Measurements from ENCODE around the gene CREB3.

Gene CREB3

GRCh38 chr9:35763181-35763580, 30.7 kb downstream of the CREB3 start:
- no peak for ATAC-seq (ENCODE audit: low read depth)
- H3K27ac ChIP-seq (ENCODE audit: poor library complexity, severe bottlenecking): no peak overlapping the region

GRCh38 chr9:35763803-35764202, 31.3 kb downstream of the CREB3 start:
- no peak for ATAC-seq (ENCODE audit: low read depth)
- Histone ChIP-seq H3K27me3 (ENCODE audit: insufficient read depth, poor library complexity, severe bottlenecking) (no peaks in the 10 kb centered on the region), H3K36me3 (ENCODE audit: low read depth) (no peaks in the 10 kb centered on the region), H3K9me3 (ENCODE audit: severe bottlenecking) (no peaks in the 10 kb centered on the region), H3K4me1 (ENCODE audit: insufficient read depth, poor library complexity, severe bottlenecking) (peaks cover 7% of the 10 kb centered on the region), H3K27ac (ENCODE audit: poor library complexity, severe bottlenecking) (no peak overlapping the region), H3K4me3 (ENCODE audit: severe bottlenecking) (no peak overlapping the region)
- TF ChIP-seq CTCF (IDR thresholded peaks at IDR 0.05; ENCODE audit: poor library complexity, severe bottlenecking): no peak
- no peak for DNase-seq (ENCODE audit: low spot score)

More at GRCh38 chr9:35763181-35763580, 30.7 kb downstream of the CREB3 start:
- Histone ChIP-seq H3K36me3 (ENCODE audit: low read depth) (no peaks in the 10 kb centered on the region), H3K4me1 (ENCODE audit: insufficient read depth, poor library complexity, severe bottlenecking) (peaks cover 13% of the 10 kb centered on the region), H3K9me3 (ENCODE audit: severe bottlenecking) (no peaks in the 10 kb centered on the region), H3K27me3 (ENCODE audit: insufficient read depth, poor library complexity, severe bottlenecking) (no peaks in the 10 kb centered on the region), H3K4me3 (ENCODE audit: severe bottlenecking) (no peak overlapping the region)
- no peak for DNase-seq (ENCODE audit: low spot score)
- no peak for TF ChIP-seq CTCF (IDR thresholded peaks at IDR 0.05; ENCODE audit: poor library complexity, severe bottlenecking)

DNA sequence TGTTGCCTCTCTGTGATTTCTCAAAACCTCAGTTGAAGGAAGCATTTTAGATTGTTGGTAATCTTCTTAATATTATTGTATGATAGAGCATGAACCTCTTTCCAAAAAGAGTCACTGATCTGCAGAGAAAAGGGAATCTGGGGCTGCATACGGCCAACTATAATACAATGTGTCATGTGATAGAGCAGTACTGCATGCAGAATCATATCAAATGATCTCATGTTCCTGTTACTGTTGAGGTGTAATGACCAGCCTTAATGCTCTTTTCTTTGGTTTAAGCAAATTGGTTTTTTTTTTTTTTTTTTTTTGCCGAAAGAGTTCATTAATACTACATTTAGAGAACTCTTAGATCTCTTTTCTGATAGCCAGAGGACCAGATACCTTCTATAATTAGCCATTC, 34.5 kb downstream of the CREB3 start:
- Histone ChIP-seq H3K36me3 (ENCODE audit: low read depth) (no peaks in the 10 kb centered on the region), H3K27me3 (ENCODE audit: insufficient read depth, poor library complexity, severe bottlenecking) (no peaks in the 10 kb centered on the region), H3K4me3 (ENCODE audit: severe bottlenecking) (no peak overlapping the region), H3K4me1 (ENCODE audit: insufficient read depth, poor library complexity, severe bottlenecking) (peaks cover 11% of the 10 kb centered on the region), H3K9me3 (ENCODE audit: severe bottlenecking) (no peaks in the 10 kb centered on the region), H3K27ac (ENCODE audit: poor library complexity, severe bottlenecking) (no peak overlapping the region)
- TF ChIP-seq CTCF (IDR thresholded peaks at IDR 0.05; ENCODE audit: poor library complexity, severe bottlenecking): no peak
- no peak for ATAC-seq (ENCODE audit: low read depth)
- DNase-seq (ENCODE audit: low spot score): no peak

GRCh38 chr9:35767458-35767857, 35.0 kb downstream of the CREB3 start:
- H3K27ac ChIP-seq (ENCODE audit: poor library complexity, severe bottlenecking): no peak overlapping the region
- no peaks in the 10 kb centered on the region for H3K27me3 ChIP-seq (ENCODE audit: insufficient read depth, poor library complexity, severe bottlenecking)
- peaks cover 16% of the 10 kb centered on the region for H3K4me1 ChIP-seq (ENCODE audit: insufficient read depth, poor library complexity, severe bottlenecking)
- no peak for TF ChIP-seq CTCF (IDR thresholded peaks at IDR 0.05; ENCODE audit: poor library complexity, severe bottlenecking)
- H3K9me3 ChIP-seq (ENCODE audit: severe bottlenecking): no peaks in the 10 kb centered on the region
- ATAC-seq (ENCODE audit: low read depth): no peak
- H3K36me3 ChIP-seq (ENCODE audit: low read depth): no peaks in the 10 kb centered on the region
- no peak for DNase-seq (ENCODE audit: low spot score)
- H3K4me3 ChIP-seq (ENCODE audit: severe bottlenecking): no peak overlapping the region

- H3K4me3 ChIP-seq (ENCODE audit: severe bottlenecking): no peak overlapping the region
- peaks cover 16% of the 10 kb centered on the region for H3K4me1 ChIP-seq (ENCODE audit: insufficient read depth, poor library complexity, severe bottlenecking)
- DNase-seq (ENCODE audit: low spot score): no peak
- H3K36me3 ChIP-seq (ENCODE audit: low read depth): no peaks in the 10 kb centered on the region
- no peak overlapping the region for H3K27ac ChIP-seq (ENCODE audit: poor library complexity, severe bottlenecking)
- no peaks in the 10 kb centered on the region for H3K27me3 ChIP-seq (ENCODE audit: insufficient read depth, poor library complexity, severe bottlenecking)
- H3K9me3 ChIP-seq (ENCODE audit: severe bottlenecking): no peaks in the 10 kb centered on the region
- TF ChIP-seq CTCF (IDR thresholded peaks at IDR 0.05; ENCODE audit: poor library complexity, severe bottlenecking): no peak
- ATAC-seq (ENCODE audit: low read depth): no peak
These were observed 37.3 kb downstream of the CREB3 start for GRCh38 chr9:35769763-35770162.
